CD4-positive, CD25-positive, alpha-beta regulatory T cell (primary cell): Measurements from ENCODE around the gene GPHN. TPM values are rescaled to one million over a fixed set of nuclear protein-coding genes. Genes with fewer than 3 reads are reported as not detected.
"Not testable (repeated sequence)": the region's sequence is repeated elsewhere in the genome, so short reads cannot be mapped to it uniquely, and the experiment has no call there.

Source experiments
- ATAC-seq, 2 donors: fragments of 150-1000 bp; cut with Tn5 transposase; one replicate each; pipeline ENCODE4 v1.10.0; 2021; ENCODE audit warnings: low read depth in 2 of 2, moderate number of reproducible peaks in 2 of 2, moderate library complexity in 1 of 2
- DNase-seq, 3 donors: peaks; one replicate each; pipeline versions ENCODE4 v3.0.0 to v3.0.0-alpha.2; 2012 to 2022; ENCODE audit warnings: mixed read lengths in 1 of 3
- H3K27ac ChIP-seq: one replicate; pipeline ENCODE4 v1.7.0; 2013; ENCODE audit warnings: mild to moderate bottlenecking, low read length; ENCODE audit not compliant: insufficient read depth, poor library complexity, severe bottlenecking
- H3K27me3 ChIP-seq: one replicate; pipeline ENCODE4 v1.7.0; 2013; ENCODE audit warnings: low read length; ENCODE audit not compliant: control insufficient read depth, insufficient read depth
- H3K36me3 ChIP-seq: one replicate; pipeline ENCODE4 v1.7.0; 2013; ENCODE audit warnings: mild to moderate bottlenecking, low read length, moderate library complexity; ENCODE audit not compliant: control insufficient read depth, insufficient read depth
- H3K4me1 ChIP-seq: 2 replicates; pipeline ENCODE4 v1.7.0; 2013; ENCODE audit warnings: mild to moderate bottlenecking, low read length; ENCODE audit not compliant: insufficient read depth, control insufficient read depth, poor library complexity, severe bottlenecking
- H3K4me3 ChIP-seq: one replicate; pipeline ENCODE4 v1.7.0; 2013; ENCODE audit warnings: low read depth, mild to moderate bottlenecking, low read length, moderate library complexity
- H3K9me3 ChIP-seq, 2 experiments: 1 replicate in 1 of 2; 2 replicates in 1 of 2; pipeline ENCODE4 v1.7.0; 2013; ENCODE audit warnings: low read length in 2 of 2, mild to moderate bottlenecking in 1 of 2, moderate library complexity in 1 of 2; ENCODE audit not compliant: control insufficient read depth in 2 of 2
- H3K27ac Mint-ChIP-seq, 3 donors: one replicate each; pipeline ENCODE4 v1.8.0; 2020 to 2022; ENCODE audit warnings: mild to moderate bottlenecking in 3 of 3, mixed read lengths in 3 of 3, moderate library complexity in 2 of 3
- H3K27me3 Mint-ChIP-seq: one replicate; pipeline ENCODE4 v1.8.0; 2022; ENCODE audit warnings: mild to moderate bottlenecking, mixed read lengths
- H3K36me3 Mint-ChIP-seq: one replicate; pipeline ENCODE4 v1.8.0; 2020; ENCODE audit warnings: mixed read lengths
- H3K4me1 Mint-ChIP-seq, 4 donors: one replicate each; pipeline ENCODE4 v1.8.0; 2020 to 2022; ENCODE audit warnings: mixed read lengths in 4 of 4, mild to moderate bottlenecking in 1 of 4
- H3K4me3 Mint-ChIP-seq, 4 donors: one replicate each; pipeline ENCODE4 v1.8.0; 2020 to 2022; ENCODE audit warnings: mild to moderate bottlenecking in 4 of 4, mixed read lengths in 4 of 4, moderate library complexity in 3 of 4
- H3K9me3 Mint-ChIP-seq, 7 donors: one replicate each; pipeline ENCODE4 v1.8.0; 2020 to 2022; ENCODE audit warnings: mixed read lengths in 7 of 7, mild to moderate bottlenecking in 3 of 7, moderate library complexity in 2 of 7
- polyA plus RNA-seq, 4 donors: library from polyadenylated mRNA; unstranded; fragments of 300-500 nt; fragmentation: Illumina TruSeq; gene quantifications; one replicate each; pipeline ENCODE4 v1.2.3, GENCODE V29; 2021
- total RNA-seq: library from RNA; stranded (reverse); gene quantifications from one replicate; pipeline ENCODE4 v1.2.3, GENCODE V29; 2022

The GPHN gene
- total and polyA plus RNA-seq, 5 donors from 2014 or later, result 8.3 to 19.5 (median 11.2) TPM

GRCh38 chr14:66837436-66837835 lies 329.5 kb downstream of the GPHN start:
- not testable (repeated sequence) for H3K36me3 ChIP-seq, H3K27me3 ChIP-seq, H3K4me1 Mint-ChIP-seq, DNase-seq, H3K36me3 Mint-ChIP-seq, H3K27ac ChIP-seq, ATAC-seq, H3K27ac Mint-ChIP-seq, H3K4me3 ChIP-seq, H3K27me3 Mint-ChIP-seq, H3K9me3 Mint-ChIP-seq, H3K4me1 ChIP-seq, H3K4me3 Mint-ChIP-seq, H3K9me3 ChIP-seq

GRCh38 chr14:66842911-66843512 lies 335.1 kb downstream of the GPHN start:
- no peak for DNase-seq
- Mint-ChIP-seq H3K27ac (no peak overlapping the region), H3K9me3 (peaks cover 0 to 4% (median 0%) of the 10 kb centered on the region in 7 donors), H3K4me3 (no peak overlapping the region), H3K4me1 (peaks cover 0 to 5% (median 2%) of the 10 kb centered on the region in 4 donors), H3K27me3 (no peaks in the 10 kb centered on the region), H3K36me3 (no peaks in the 10 kb centered on the region)
- Histone ChIP-seq H3K27me3 (no peaks in the 10 kb centered on the region), H3K27ac (no peak overlapping the region), H3K9me3 (no peaks in the 10 kb centered on the region), H3K4me3 (no peak overlapping the region), H3K36me3 (no peaks in the 10 kb centered on the region), H3K4me1 (no peaks in the 10 kb centered on the region)
- no peak for ATAC-seq

GRCh38 chr14:66850258-66850888 lies 342.4 kb downstream of the GPHN start:
- Histone ChIP-seq H3K4me3 (no peak overlapping the region), H3K27me3 (no peaks in the 10 kb centered on the region), H3K36me3 (no peaks in the 10 kb centered on the region), H3K9me3 (no peaks in the 10 kb centered on the region), H3K27ac (no peak overlapping the region), H3K4me1 (no peaks in the 10 kb centered on the region)
- ATAC-seq (no peak), DNase-seq (no peak)
- Mint-ChIP-seq H3K36me3 (peaks cover 4% of the 10 kb centered on the region), H3K4me1 (peaks cover 0 to 5% (median 2%) of the 10 kb centered on the region in 4 donors), H3K4me3 (no peak overlapping the region), H3K27ac (no peak overlapping the region), H3K27me3 (no peaks in the 10 kb centered on the region), H3K9me3 (peaks cover 0 to 6% (median 2%) of the 10 kb centered on the region in 7 donors)

- Mint-ChIP-seq H3K9me3 (peaks cover 0 to 11% (median 2%) of the 10 kb centered on the region in 7 donors), H3K4me3 (no peak overlapping the region), H3K27ac (no peak overlapping the region), H3K27me3 (no peaks in the 10 kb centered on the region), H3K36me3 (peaks cover 4% of the 10 kb centered on the region), H3K4me1 (peaks cover 0 to 5% (median 2%) of the 10 kb centered on the region in 4 donors)
- no peaks in the 10 kb centered on the region for H3K36me3 ChIP-seq
- no peak overlapping the region for H3K4me3 ChIP-seq
- ATAC-seq, result no peak
- no peak for DNase-seq
- no peaks in the 10 kb centered on the region for H3K9me3 ChIP-seq
- H3K27me3 ChIP-seq, result no peaks in the 10 kb centered on the region
- no peaks in the 10 kb centered on the region for H3K4me1 ChIP-seq
- no peak overlapping the region for H3K27ac ChIP-seq
Observed at GRCh38 chr14:66853311-66853710, 345.4 kb downstream of the GPHN start.

DNA sequence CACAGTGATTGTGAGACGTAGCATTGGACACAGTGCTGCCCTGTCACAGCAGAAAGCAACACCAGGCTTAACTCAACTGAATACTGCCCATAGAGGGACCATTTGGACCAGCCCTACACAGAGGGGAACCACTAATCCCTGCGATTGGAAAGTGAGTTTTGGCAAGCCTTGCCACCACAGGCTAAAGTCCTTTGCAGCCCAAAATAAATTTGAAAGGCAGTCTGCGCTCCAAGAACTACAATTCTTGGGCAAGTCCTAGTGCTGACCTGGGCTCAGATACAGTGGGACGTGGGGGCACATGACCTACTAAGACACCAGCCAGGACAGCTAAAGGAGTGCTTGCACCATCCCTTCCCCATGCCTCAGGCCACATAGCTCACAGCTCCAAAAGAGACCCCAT lies 349.9 kb downstream of the GPHN start:
- peaks cover 10% of the 10 kb centered on the region for H3K36me3 Mint-ChIP-seq
- Histone ChIP-seq H3K4me1 (no peaks in the 10 kb centered on the region), H3K36me3 (no peaks in the 10 kb centered on the region), H3K4me3 (no peak overlapping the region), H3K27me3 (no peaks in the 10 kb centered on the region), H3K27ac (no peak overlapping the region), H3K9me3 (no peaks in the 10 kb centered on the region)
- no peaks in the 10 kb centered on the region for H3K27me3 Mint-ChIP-seq
- no peak overlapping the region for H3K4me3 Mint-ChIP-seq
- no peak for ATAC-seq
- no peak overlapping the region for H3K27ac Mint-ChIP-seq
- peaks cover 2 to 30% (median 11%) of the 10 kb centered on the region in 7 donors for H3K9me3 Mint-ChIP-seq
- no peaks in the 10 kb centered on the region for H3K4me1 Mint-ChIP-seq
- DNase-seq, result no peak

DNA sequence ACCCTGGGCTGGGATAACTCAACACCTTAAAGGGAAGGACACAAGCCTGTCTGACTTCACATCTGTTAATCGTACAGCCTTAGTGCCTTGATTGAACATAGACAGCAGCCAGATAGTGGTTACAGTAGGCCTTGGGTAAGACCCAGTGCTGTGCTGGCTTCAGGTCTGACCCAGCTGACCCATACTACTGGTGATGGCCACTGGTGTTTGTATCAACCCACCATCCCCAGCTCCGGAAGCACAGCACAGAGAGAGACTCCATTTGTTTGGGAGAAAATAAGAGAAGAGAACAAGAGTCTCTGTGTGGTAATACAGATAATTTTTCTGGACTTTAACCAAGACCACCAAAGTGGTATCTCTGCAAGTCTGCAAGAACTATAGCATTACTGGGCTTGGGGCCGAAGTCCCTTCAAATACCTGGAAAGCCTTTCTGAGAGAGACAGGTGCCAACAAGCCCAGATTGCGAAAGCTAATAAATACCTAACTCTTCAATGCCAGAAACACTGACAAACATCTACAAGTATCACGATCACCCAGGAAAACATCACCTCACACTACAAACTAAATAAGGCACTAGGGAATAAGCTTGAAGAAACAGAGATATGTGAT lies 351.2 kb downstream of the GPHN start:
- ATAC-seq (no peak), DNase-seq (no peak)
- H3K27ac Mint-ChIP-seq, result no peak overlapping the region
- H3K4me1 ChIP-seq, result no peaks in the 10 kb centered on the region
- no peak overlapping the region for H3K27ac ChIP-seq
- no peaks in the 10 kb centered on the region for H3K27me3 ChIP-seq
- H3K4me3 ChIP-seq, result no peak overlapping the region
- H3K27me3 Mint-ChIP-seq, result no peaks in the 10 kb centered on the region
- H3K4me1 Mint-ChIP-seq, result no peaks in the 10 kb centered on the region
- no peaks in the 10 kb centered on the region for H3K9me3 ChIP-seq
- H3K4me3 Mint-ChIP-seq, result no peak overlapping the region
- H3K36me3 ChIP-seq, result no peaks in the 10 kb centered on the region
- H3K36me3 Mint-ChIP-seq, result peaks cover 6% of the 10 kb centered on the region
- peaks cover 2 to 31% (median 11%) of the 10 kb centered on the region in 7 donors for H3K9me3 Mint-ChIP-seq

- H3K4me1 ChIP-seq, result no peaks in the 10 kb centered on the region
- H3K4me3 ChIP-seq, result no peak overlapping the region
- Mint-ChIP-seq H3K27me3 (no peaks in the 10 kb centered on the region), H3K4me3 (no peak overlapping the region), H3K36me3 (peaks cover 24% of the 10 kb centered on the region), H3K9me3 (peaks cover 0 to 25% (median 3%) of the 10 kb centered on the region in 7 donors), H3K4me1 (no peaks in the 10 kb centered on the region), H3K27ac (no peak overlapping the region)
- no peaks in the 10 kb centered on the region for H3K27me3 ChIP-seq
- ATAC-seq (no peak), DNase-seq (no peak)
- H3K36me3 ChIP-seq, result no peaks in the 10 kb centered on the region
- H3K27ac ChIP-seq, result no peak overlapping the region
- no peaks in the 10 kb centered on the region for H3K9me3 ChIP-seq
Observed at GRCh38 chr14:66881596-66881995, 373.6 kb downstream of the GPHN start.
